Activated CD8-positive, alpha-beta memory T cell treated with anti-CD3 and anti-CD28 coated beads, Interleukin-2, amount 50 U/mL, for 1 hour (primary cell): Measurements from ENCODE around the gene CDKN2D.
A peak's percentile ranks its signal among the peaks of the same experiment; 100 is the strongest.

ENCODE experiments used
- DNase-seq: peaks from one replicate; pipeline ENCODE4 v3.0.0-alpha.2; 2020; ENCODE audit errors: extremely low read depth

Gene CDKN2D

GRCh38 chr19:10568826-10569651 lies at the start of gene CDKN2D:
TSS of gene CDKN2D (minus strand) at chr19:10568979. CDS start at chr19:10568653, 326 bp downstream.
- DNase-seq, result peak; percentile 94

GRCh38 chr19:10617409-10618121 lies 48.8 kb upstream of the CDKN2D start:
- DNase-seq, result no peak

- no peak for DNase-seq
Measured at GRCh38 chr19:10615429-10616023, 46.7 kb upstream of the CDKN2D start.

GRCh38 chr19:10612499-10613119 lies 43.8 kb upstream of the CDKN2D start:
- DNase-seq, result no peak

GRCh38 chr19:10611907-10612306 lies 43.1 kb upstream of the CDKN2D start:
- no peak for DNase-seq

- DNase-seq, result no peak
Measured at GRCh38 chr19:10604460-10604980, 35.7 kb upstream of the CDKN2D start.

- no peak for DNase-seq
Measured at GRCh38 chr19:10603873-10604459, 35.2 kb upstream of the CDKN2D start.

- DNase-seq, result peak; percentile 78
Measured at GRCh38 chr19:10603084-10603872, 34.5 kb upstream of the CDKN2D start.

GRCh38 chr19:10602330-10603083 lies 33.7 kb upstream of the CDKN2D start:
- DNase-seq, result peak; percentile 58

GRCh38 chr19:10601999-10602329 lies 33.2 kb upstream of the CDKN2D start:
- DNase-seq, result no peak

GRCh38 chr19:10600149-10600548 lies 31.4 kb upstream of the CDKN2D start:
- DNase-seq, result no peak

GRCh38 chr19:10593820-10594637 lies 25.2 kb upstream of the CDKN2D start:
- DNase-seq, result no peak

- DNase-seq, result no peak
Measured at GRCh38 chr19:10593148-10593547, 24.4 kb upstream of the CDKN2D start.

- DNase-seq, result no peak
Measured at GRCh38 chr19:10587839-10588150, 19.0 kb upstream of the CDKN2D start.

- no peak for DNase-seq
Measured at GRCh38 chr19:10587022-10587838, 18.5 kb upstream of the CDKN2D start, which contains the start of gene AP1M2. TSS of gene AP1M2 (minus strand) at chr19:10587312. CDS start at chr19:10587231, 81 bp downstream.

- no peak for DNase-seq
Measured at GRCh38 chr19:10586396-10586795, 17.6 kb upstream of the CDKN2D start.

- DNase-seq, result no peak
Measured at GRCh38 chr19:10583036-10583776, 14.4 kb upstream of the CDKN2D start.

GRCh38 chr19:10582091-10582490 lies 13.3 kb upstream of the CDKN2D start:
- no peak for DNase-seq
